A204.1 (cell line): ENCODE data around the gene CC2D2B.
"Not testable (repeated sequence)": the region's sequence is repeated elsewhere in the genome, so short reads cannot be mapped to it uniquely, and the experiment has no call there.

Experiments used
- FAIRE-seq: peaks from 2 replicates; lab custom pipeline; 2012; peaks lifted over from hg19 to GRCh38; lab: Jason Lieb, UNC

Gene CC2D2B

GRCh38 chr10:96022739-96023138 lies 115.0 kb downstream of the CC2D2B start:
- FAIRE-seq, result no peak

GRCh38 chr10:96023168-96023567 lies 115.4 kb downstream of the CC2D2B start:
- no peak for FAIRE-seq

GRCh38 chr10:96025566-96025965 lies 117.8 kb downstream of the CC2D2B start:
- no peak for FAIRE-seq

GRCh38 chr10:96034625-96035024 lies 126.8 kb downstream of the CC2D2B start:
- FAIRE-seq, result no peak

- FAIRE-seq, result no peak
Observed at GRCh38 chr10:96038476-96039387, 131.0 kb downstream of the CC2D2B start.

GRCh38 chr10:96041146-96041545 lies 133.4 kb downstream of the CC2D2B start:
- FAIRE-seq, result no peak

- no peak for FAIRE-seq
Observed at GRCh38 chr10:96043033-96043892, 135.5 kb downstream of the CC2D2B start, which contains the start of gene CCNJ. Gene CCNJ (plus strand): TSS chr10:96043583. CDS start chr10:96044394, 811 bp downstream.

GRCh38 chr10:96043893-96044715 lies 136.3 kb downstream of the CC2D2B start:
- no peak for FAIRE-seq

- no peak for FAIRE-seq
Observed at GRCh38 chr10:96044736-96045135, 137.0 kb downstream of the CC2D2B start.

- no peak for FAIRE-seq
Observed at GRCh38 chr10:96046546-96046945, 138.8 kb downstream of the CC2D2B start.

GRCh38 chr10:96047004-96047649 lies 139.4 kb downstream of the CC2D2B start:
- FAIRE-seq, result no peak

GRCh38 chr10:96047925-96048324 lies 140.2 kb downstream of the CC2D2B start:
- FAIRE-seq, result not testable (repeated sequence)

- peak; percentile 3 for FAIRE-seq
Observed at GRCh38 chr10:96049340-96049739, 141.6 kb downstream of the CC2D2B start.

GRCh38 chr10:96053985-96054384 lies 146.2 kb downstream of the CC2D2B start:
- no peak for FAIRE-seq

- FAIRE-seq, result no peak
Observed at GRCh38 chr10:96056787-96057186, 149.0 kb downstream of the CC2D2B start.

- FAIRE-seq, result no peak
Observed at GRCh38 chr10:96061232-96061631, 153.5 kb downstream of the CC2D2B start.

- no peak for FAIRE-seq
Observed at GRCh38 chr10:96072674-96073073, 164.9 kb downstream of the CC2D2B start.

- no peak for FAIRE-seq
Observed at GRCh38 chr10:96073722-96074121, 165.9 kb downstream of the CC2D2B start.

GRCh38 chr10:96074776-96075175 lies 167.0 kb downstream of the CC2D2B start:
- no peak for FAIRE-seq

GRCh38 chr10:96075977-96076376 lies 168.2 kb downstream of the CC2D2B start:
- no peak for FAIRE-seq

- FAIRE-seq, result no peak
Observed at GRCh38 chr10:96077156-96077555, 169.4 kb downstream of the CC2D2B start.

GRCh38 chr10:96082153-96082552 lies 174.4 kb downstream of the CC2D2B start:
- FAIRE-seq, result no peak
